Colonic mucosa (tissue), 4 donors: Measurements from ENCODE around the gene LENG8. TPM values are rescaled to one million over a fixed set of nuclear protein-coding genes. Genes with fewer than 3 reads are reported as not detected.

ENCODE experiments used
- DNase-seq: peaks from one replicate; pipeline ENCODE4 v3.0.0-alpha.2; 2020
- H3K27ac ChIP-seq: fragments of 200-600 bp; one replicate; pipeline ENCODE4 v1.8.0; 2021
- H3K27me3 ChIP-seq: fragments of 200-600 bp; one replicate; pipeline ENCODE4 v1.8.0; 2021
- H3K36me3 ChIP-seq: fragments of 200-600 bp; one replicate; pipeline ENCODE4 v1.8.0; 2021
- H3K4me1 ChIP-seq: fragments of 200-600 bp; one replicate; pipeline ENCODE4 v1.8.0; 2021; ENCODE audit warnings: mild to moderate bottlenecking
- H3K4me3 ChIP-seq: fragments of 200-600 bp; one replicate; pipeline ENCODE4 v1.8.0; 2021
- H3K9ac ChIP-seq, 2 donors: one replicate each; pipeline ENCODE4 v1.7.0; 2013; ENCODE audit warnings: control low read depth in 2 of 2, low read depth in 2 of 2, low read length in 2 of 2
- H3K9me3 ChIP-seq: fragments of 200-600 bp; one replicate; pipeline ENCODE4 v1.8.0; 2021
- CTCF ChIP-seq: fragments of 200-600 bp; IDR thresholded peaks from one replicate; pipeline ENCODE4 v1.8.0; 2022; ENCODE audit warnings: antibody characterized with exemption, mild to moderate bottlenecking
- intact Hi-C: fragments of 100-400 bp; cut with DNase I; formaldehyde crosslinking; loops from one replicate; pipeline ENCODE4 v1.14.1; 2022
- total RNA-seq, 2 donors: library from RNA; stranded (reverse); fragmentation: NEBNext Ultra II Directional in 1 of 2; extraction: Animal tissue kit (Norgen Biotek cat#: 25700) in 1 of 2; gene quantifications; one replicate each; pipeline ENCODE4 v1.2.1, GENCODE V29; 2021
- donor health status: healthy.
- donor health status: DM: no; HTN: no; CAD: no.
- donor health status: DM: no; HTN: no; CAD: no.

Gene LENG8
- total RNA-seq, 2 donors from 2014 or later, result 80.2 to 154 TPM

- Histone ChIP-seq H3K36me3 (peaks cover 7% of the 10 kb centered on the region), H3K9ac (peak overlapping the region in 1 of 2 donors; percentile 91), H3K27ac (no peak overlapping the region), H3K4me3 (no peak overlapping the region), H3K4me1 (peaks cover 11% of the 10 kb centered on the region), H3K27me3 (no peaks in the 10 kb centered on the region), H3K9me3 (no peaks in the 10 kb centered on the region)
- peak; percentile 32 for DNase-seq
- TF ChIP-seq CTCF, result no peak
- intact Hi-C loops, result no loop called here
Measured at GRCh38 chr19:54461210-54461609, 12.2 kb downstream of the LENG8 start.

- H3K9me3 ChIP-seq, result no peaks in the 10 kb centered on the region
- DNase-seq, result no peak
- intact Hi-C loops, result no loop called here
- H3K36me3 ChIP-seq, result peaks cover 5% of the 10 kb centered on the region
- peak overlapping the region; percentile 91 to 96 for H3K9ac ChIP-seq
- peaks cover 11% of the 10 kb centered on the region for H3K4me1 ChIP-seq
- H3K27me3 ChIP-seq, result no peaks in the 10 kb centered on the region
- TF ChIP-seq CTCF, result no peak
- peak overlapping the region; percentile 71 for H3K4me3 ChIP-seq
- H3K27ac ChIP-seq, result peak overlapping the region; percentile 99
Measured at GRCh38 chr19:54461613-54462012, 12.6 kb downstream of the LENG8 start.

GRCh38 chr19:54462047-54462654, 13.2 kb downstream of the LENG8 start:
- intact Hi-C loops, result no loop called here
- no peak for TF ChIP-seq CTCF
- peak overlapping the region; percentile 71 for H3K4me3 ChIP-seq
- no peaks in the 10 kb centered on the region for H3K27me3 ChIP-seq
- no peaks in the 10 kb centered on the region for H3K9me3 ChIP-seq
- peaks cover 11% of the 10 kb centered on the region for H3K4me1 ChIP-seq
- peak overlapping the region; percentile 91 to 96 for H3K9ac ChIP-seq
- H3K36me3 ChIP-seq, result no peaks in the 10 kb centered on the region
- H3K27ac ChIP-seq, result peak overlapping the region; percentile 99
- peak; percentile 52 for DNase-seq

GRCh38 chr19:54462655-54463530, 13.9 kb downstream of the LENG8 start:
- H3K4me1 ChIP-seq, result peaks cover 11% of the 10 kb centered on the region

More at GRCh38 chr19:54462655-54463530, 13.9 kb downstream of the LENG8 start:
- intact Hi-C loops, result no loop called here
- Histone ChIP-seq H3K4me3 (peak overlapping the region; percentile 71), H3K9ac (peak overlapping the region; percentile 91 to 96), H3K27ac (peak overlapping the region; percentile 99), H3K9me3 (no peaks in the 10 kb centered on the region), H3K27me3 (no peaks in the 10 kb centered on the region), H3K36me3 (no peaks in the 10 kb centered on the region)
- no peak for TF ChIP-seq CTCF
- peak; percentile 74 for DNase-seq
